Upper lobe of right lung (tissue), 1 donor: ENCODE measurements around the gene PHLPP1. TPM values are rescaled to one million over a fixed set of nuclear protein-coding genes. Genes with fewer than 3 reads are reported as not detected.

Source experiments
- ATAC-seq: fragments of 200-7000 bp; cut with Tn5 transposase; one replicate; pipeline ENCODE4 v1.9.1; 2020; ENCODE audit warnings: mild to moderate bottlenecking, moderate library complexity
- DNase-seq: peaks from one replicate; pipeline ENCODE4 v3.0.0-alpha.2; 2020
- H3K27ac ChIP-seq: fragments of 200-600 bp; one replicate; pipeline ENCODE4 v1.8.0; 2022
- H3K27me3 ChIP-seq: fragments of 200-600 bp; one replicate; pipeline ENCODE4 v1.8.0; 2022; ENCODE audit warnings: mild to moderate bottlenecking
- H3K36me3 ChIP-seq: fragments of 200-600 bp; one replicate; pipeline ENCODE4 v1.8.0; 2022
- H3K4me1 ChIP-seq: fragments of 200-600 bp; one replicate; pipeline ENCODE4 v1.8.0; 2022
- H3K4me3 ChIP-seq: fragments of 200-600 bp; one replicate; pipeline ENCODE4 v1.8.0; 2022; ENCODE audit warnings: mild to moderate bottlenecking
- H3K9me3 ChIP-seq: fragments of 200-600 bp; one replicate; pipeline ENCODE4 v1.8.0; 2022
- CTCF ChIP-seq: fragments of 200-600 bp; IDR thresholded peaks from one replicate; pipeline ENCODE4 v1.8.0; 2022; ENCODE audit warnings: antibody characterized with exemption
- intact Hi-C: fragments of 100-400 bp; cut with DNase I; formaldehyde crosslinking; loops from one replicate; pipeline ENCODE4 v1.11.0; 2022
- total RNA-seq: library from RNA; stranded (reverse); fragmentation: NEBNext Ultra II Directional; extraction: Animal tissue kit (Norgen Biotek cat#: 25700); gene quantifications from one replicate; pipeline ENCODE4 v1.2.1, GENCODE V29; 2021
- donor health status: DM: no; HTN: yes; CAD: no; lungs with severe emphysema.

PHLPP1 gene
- total RNA-seq, 1 donor from 2014 or later, result 11.9 TPM

- no peaks in the 10 kb centered on the region for H3K27me3 ChIP-seq
- no peaks in the 10 kb centered on the region for H3K9me3 ChIP-seq
- H3K27ac ChIP-seq, result no peak overlapping the region
- peaks cover 15% of the 10 kb centered on the region for H3K4me1 ChIP-seq
- no peaks in the 10 kb centered on the region for H3K36me3 ChIP-seq
- no peak for DNase-seq
- H3K4me3 ChIP-seq, result no peak overlapping the region
- intact Hi-C loops, result no loop called here
- no peak for ATAC-seq
- no peak for TF ChIP-seq CTCF
Measured at GRCh38 chr18:62745089-62745751, 29.9 kb downstream of the PHLPP1 start.

DNA sequence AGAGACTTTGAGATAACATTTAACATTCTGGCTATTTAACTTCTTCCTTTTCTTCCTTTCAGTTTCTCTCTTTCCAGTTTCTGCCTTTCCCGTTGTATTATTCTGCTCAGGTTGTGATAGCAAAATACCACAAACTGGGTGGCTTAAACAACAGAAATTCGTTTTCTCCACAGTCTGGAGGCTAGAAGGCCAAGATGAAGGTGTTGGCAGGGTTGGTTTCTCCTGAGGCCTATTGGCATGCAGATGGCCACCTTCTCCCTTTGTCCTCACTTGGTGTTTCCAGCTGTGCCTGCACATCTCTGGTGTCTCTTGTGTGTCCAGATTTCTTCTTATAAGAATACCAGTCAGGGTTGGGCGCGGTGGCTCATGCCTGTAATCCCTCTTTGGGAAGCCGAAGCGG lies 34.0 kb downstream of the PHLPP1 start:
- DNase-seq (no peak), ATAC-seq (no peak)
- H3K27me3 ChIP-seq, result no peaks in the 10 kb centered on the region
- no peaks in the 10 kb centered on the region for H3K36me3 ChIP-seq
- H3K4me3 ChIP-seq, result no peak overlapping the region
- peaks cover 14% of the 10 kb centered on the region for H3K4me1 ChIP-seq
- no peak overlapping the region for H3K27ac ChIP-seq
- no peaks in the 10 kb centered on the region for H3K9me3 ChIP-seq
- TF ChIP-seq CTCF, result no peak
- intact Hi-C loops, result no loop called here

GRCh38 chr18:62751341-62751821 lies 36.0 kb downstream of the PHLPP1 start:
- H3K4me3 ChIP-seq, result no peak overlapping the region
- intact Hi-C loops, result no loop called here

DNA sequence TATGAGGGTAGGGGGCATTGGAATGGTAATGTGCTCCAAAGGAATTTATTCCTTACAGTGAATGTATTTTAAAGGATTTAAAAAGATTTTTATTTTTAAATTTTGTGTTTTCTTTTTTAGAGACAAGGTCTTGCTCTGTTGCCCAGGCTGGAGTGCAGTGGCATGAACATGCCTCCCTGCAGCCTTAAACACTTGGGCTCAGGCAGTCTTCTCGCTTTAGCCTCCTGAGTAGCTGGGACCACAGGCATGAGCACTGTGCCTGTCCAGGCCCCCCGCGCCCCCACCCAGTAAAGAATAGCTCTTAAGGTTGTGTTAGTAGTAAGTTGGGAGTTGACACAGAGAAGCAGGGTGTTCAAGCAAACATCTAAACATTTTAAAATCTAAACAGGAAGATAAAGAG lies 36.6 kb downstream of the PHLPP1 start:
- Histone ChIP-seq H3K4me3 (no peak overlapping the region), H3K9me3 (no peaks in the 10 kb centered on the region), H3K36me3 (no peaks in the 10 kb centered on the region), H3K27me3 (no peaks in the 10 kb centered on the region), H3K27ac (no peak overlapping the region), H3K4me1 (peaks cover 14% of the 10 kb centered on the region)
- DNase-seq (no peak), ATAC-seq (no peak)
- no peak for TF ChIP-seq CTCF
- intact Hi-C loops, result no loop called here

More at GRCh38 chr18:62751341-62751821, 36.0 kb downstream of the PHLPP1 start:
- no peaks in the 10 kb centered on the region for H3K9me3 ChIP-seq
- H3K27ac ChIP-seq, result no peak overlapping the region
- no peak for ATAC-seq
- no peak for TF ChIP-seq CTCF
- H3K27me3 ChIP-seq, result no peaks in the 10 kb centered on the region
- peaks cover 14% of the 10 kb centered on the region for H3K4me1 ChIP-seq
- H3K36me3 ChIP-seq, result no peaks in the 10 kb centered on the region
- DNase-seq, result no peak

GRCh38 chr18:62754026-62754425 lies 38.7 kb downstream of the PHLPP1 start:
- no peak for ATAC-seq
- no peak for TF ChIP-seq CTCF
- DNase-seq, result no peak

GRCh38 chr18:62755454-62755853 lies 40.1 kb downstream of the PHLPP1 start:
- Histone ChIP-seq H3K9me3 (no peaks in the 10 kb centered on the region), H3K4me1 (peaks cover 14% of the 10 kb centered on the region), H3K27me3 (no peaks in the 10 kb centered on the region), H3K4me3 (no peak overlapping the region), H3K27ac (no peak overlapping the region), H3K36me3 (no peaks in the 10 kb centered on the region)
- no peak for DNase-seq
- no peak for ATAC-seq
- TF ChIP-seq CTCF, result no peak
- intact Hi-C loops, result no loop called here

More at GRCh38 chr18:62754026-62754425, 38.7 kb downstream of the PHLPP1 start:
- Histone ChIP-seq H3K9me3 (no peaks in the 10 kb centered on the region), H3K27me3 (no peaks in the 10 kb centered on the region), H3K36me3 (no peaks in the 10 kb centered on the region), H3K4me1 (peaks cover 14% of the 10 kb centered on the region), H3K27ac (no peak overlapping the region), H3K4me3 (no peak overlapping the region)
- intact Hi-C loops, result no loop called here
